ENCODE measurements around the gene CDH4. TPM values are rescaled to one million over a fixed set of nuclear protein-coding genes. Genes with fewer than 3 reads are reported as not detected.

The CDH4 gene
- total RNA-seq, 1 donor from 2014 or later: 8.9 TPM

GRCh38 chr20:61908057-61909026 lies 656.3 kb downstream of the CDH4 start:
- Mint-ChIP-seq H3K27ac (ENCODE audit: unreplicated experiment) (no peak overlapping the region), H3K4me3 (no peak overlapping the region), H3K4me1 (no peaks in the 10 kb centered on the region), H3K36me3 (ENCODE audit: low read depth) (peaks cover 7% of the 10 kb centered on the region), H3K9me3 (peaks cover 5% of the 10 kb centered on the region), H3K27me3 (ENCODE audit: low read depth) (no peaks in the 10 kb centered on the region)
- no peak for DNase-seq (ENCODE audit: low read depth, low spot score)
- no peak for TF ChIP-seq CTCF (conservative IDR thresholded peaks at IDR 0.05)

GRCh38 chr20:61909028-61909427 lies 657.0 kb downstream of the CDH4 start:
- no peaks in the 10 kb centered on the region for H3K27me3 Mint-ChIP-seq (ENCODE audit: low read depth)
- no peak overlapping the region for H3K4me3 Mint-ChIP-seq
- peaks cover 5% of the 10 kb centered on the region for H3K9me3 Mint-ChIP-seq
- H3K4me1 Mint-ChIP-seq: no peaks in the 10 kb centered on the region
- no peak for TF ChIP-seq CTCF (conservative IDR thresholded peaks at IDR 0.05)
- H3K27ac Mint-ChIP-seq (ENCODE audit: unreplicated experiment): no peak overlapping the region
- peaks cover 7% of the 10 kb centered on the region for H3K36me3 Mint-ChIP-seq (ENCODE audit: low read depth)
- DNase-seq (ENCODE audit: low read depth, low spot score): no peak

GRCh38 chr20:61909821-61910220 lies 657.8 kb downstream of the CDH4 start:
- Mint-ChIP-seq H3K27ac (ENCODE audit: unreplicated experiment) (no peak overlapping the region), H3K4me1 (no peaks in the 10 kb centered on the region), H3K4me3 (no peak overlapping the region), H3K27me3 (ENCODE audit: low read depth) (no peaks in the 10 kb centered on the region), H3K9me3 (peaks cover 5% of the 10 kb centered on the region), H3K36me3 (ENCODE audit: low read depth) (peaks cover 7% of the 10 kb centered on the region)
- no peak for TF ChIP-seq CTCF (conservative IDR thresholded peaks at IDR 0.05)
- DNase-seq (ENCODE audit: low read depth, low spot score): no peak

- H3K36me3 Mint-ChIP-seq (ENCODE audit: low read depth): peaks cover 7% of the 10 kb centered on the region
These were observed 659.8 kb downstream of the CDH4 start for GRCh38 chr20:61911824-61912223.

More at GRCh38 chr20:61911824-61912223, 659.8 kb downstream of the CDH4 start:
- Mint-ChIP-seq H3K9me3 (peaks cover 5% of the 10 kb centered on the region), H3K27ac (ENCODE audit: unreplicated experiment) (no peak overlapping the region), H3K4me1 (no peaks in the 10 kb centered on the region), H3K27me3 (ENCODE audit: low read depth) (no peaks in the 10 kb centered on the region), H3K4me3 (no peak overlapping the region)
- no peak for TF ChIP-seq CTCF (conservative IDR thresholded peaks at IDR 0.05)
- DNase-seq (ENCODE audit: low read depth, low spot score): no peak

Measured in neural crest cell (in vitro differentiated cells).